Activated T-cell treated with anti-CD3 and anti-CD28 coated beads, Interleukin-2, amount 50 U/mL, for 72 hours (primary cell): ENCODE data around the gene ACADSB. TPM values are rescaled to one million over a fixed set of nuclear protein-coding genes. Genes with fewer than 3 reads are reported as not detected.

Experiments used
- ATAC-seq, 2 donors: fragments of 150-1000 bp; cut with Tn5 transposase; replicated peaks in 1 of 2; 2 replicates each; pipeline ENCODE4 v1.10.0; 2021; ENCODE audit warnings: moderate library complexity in 2 of 2, mild to moderate bottlenecking in 1 of 2
- DNase-seq, 2 donors: peaks; one replicate each; pipeline ENCODE4 v3.0.0; 2021 to 2022; ENCODE audit warnings: mixed read lengths in 1 of 2
- H3K27ac Mint-ChIP-seq: one replicate; pipeline ENCODE4 v1.8.0; 2022; ENCODE audit warnings: mild to moderate bottlenecking, moderate library complexity, mixed read lengths
- H3K27me3 Mint-ChIP-seq: one replicate; pipeline ENCODE4 v1.8.0; 2022; ENCODE audit warnings: low read depth, mixed read lengths
- H3K36me3 Mint-ChIP-seq, 2 donors: one replicate each; pipeline ENCODE4 v1.8.0; 2022; ENCODE audit warnings: mixed read lengths in 2 of 2, mild to moderate bottlenecking in 1 of 2; ENCODE audit not compliant: insufficient read depth in 2 of 2
- H3K4me1 Mint-ChIP-seq: one replicate; pipeline ENCODE4 v1.8.0; 2022; ENCODE audit warnings: low read depth, mixed read lengths
- H3K4me3 Mint-ChIP-seq, 2 donors: one replicate each; pipeline ENCODE4 v1.8.0; 2022; ENCODE audit warnings: mild to moderate bottlenecking in 2 of 2, mixed read lengths in 2 of 2, moderate library complexity in 2 of 2
- H3K9me3 Mint-ChIP-seq, 2 donors: one replicate each; pipeline ENCODE4 v1.8.0; 2022; ENCODE audit warnings: mixed read lengths in 2 of 2
- total RNA-seq, 2 donors: library from RNA; stranded (reverse); gene quantifications; one replicate each; pipeline ENCODE4 v1.2.3, GENCODE V29; 2022

ACADSB gene
- total RNA-seq, 2 donors from 2014 or later, result 24.4 to 29.8 TPM

DNA sequence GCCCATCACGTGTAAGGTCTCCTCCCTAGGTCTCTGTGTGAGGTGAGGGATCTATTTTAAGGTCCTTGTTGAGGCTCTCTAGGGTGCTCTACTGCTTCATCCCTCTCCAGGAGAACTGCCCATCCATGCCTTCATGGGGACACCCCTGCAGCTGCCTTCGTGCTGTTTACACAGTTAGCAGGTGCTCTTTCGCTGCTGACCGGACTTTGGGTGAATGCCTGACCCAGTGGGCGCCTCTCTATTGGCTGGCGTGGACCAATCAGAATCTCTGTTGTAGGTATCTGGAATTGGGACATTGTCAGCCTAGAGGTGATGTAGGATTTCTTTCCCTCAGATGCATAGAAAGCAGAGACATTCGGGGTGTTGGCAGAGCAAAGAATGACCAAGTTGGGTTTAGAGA is 88.2 kb downstream of the ACADSB start:
- H3K27ac Mint-ChIP-seq, result no peak overlapping the region
- no peaks in the 10 kb centered on the region for H3K4me1 Mint-ChIP-seq
- ATAC-seq (no peak), DNase-seq (no peak)
- no peaks in the 10 kb centered on the region for H3K36me3 Mint-ChIP-seq
- no peak overlapping the region for H3K4me3 Mint-ChIP-seq
- peaks cover 26% of the 10 kb centered on the region for H3K27me3 Mint-ChIP-seq
- H3K9me3 Mint-ChIP-seq, result no peaks in the 10 kb centered on the region

DNA sequence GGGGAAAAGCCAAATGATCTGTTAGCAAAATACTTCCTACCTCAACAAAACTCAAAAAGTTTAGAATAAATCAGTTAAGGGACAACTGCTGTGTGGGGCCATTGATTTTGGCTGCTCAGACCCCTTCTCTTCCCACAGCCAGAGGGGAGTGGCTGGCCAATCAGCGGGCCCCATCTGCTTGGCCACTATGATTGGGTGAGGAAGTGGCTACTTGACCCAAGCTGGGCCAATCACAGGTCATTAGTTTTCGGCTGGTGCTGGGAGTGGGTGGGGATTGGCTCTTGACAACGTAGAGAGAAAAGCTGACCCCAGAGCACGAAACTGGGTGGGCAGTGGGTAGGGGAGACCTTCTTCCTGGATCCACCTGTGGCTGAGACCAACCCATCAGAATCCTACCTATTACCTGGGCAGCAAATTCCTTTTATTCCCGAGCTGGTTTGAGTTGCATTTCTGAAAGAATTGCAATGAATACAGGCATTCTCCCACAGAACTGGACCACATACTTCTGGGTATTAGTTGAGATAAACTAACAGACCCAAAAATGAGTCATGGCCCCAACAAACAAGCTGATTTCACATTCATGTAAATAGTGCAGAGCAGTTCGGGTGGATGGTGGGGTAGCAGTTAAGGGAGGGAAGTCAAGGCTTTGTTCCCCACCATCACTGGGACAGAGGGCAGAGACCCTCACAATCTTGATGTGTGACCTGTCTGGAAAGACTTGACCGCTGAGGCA is 91.4 kb downstream of the ACADSB start:
- H3K27ac Mint-ChIP-seq, result no peak overlapping the region
- peaks cover 12% of the 10 kb centered on the region for H3K27me3 Mint-ChIP-seq
- H3K4me3 Mint-ChIP-seq, result no peak overlapping the region
- no peaks in the 10 kb centered on the region for H3K36me3 Mint-ChIP-seq
- H3K9me3 Mint-ChIP-seq, result no peaks in the 10 kb centered on the region
- no peak for ATAC-seq
- no peaks in the 10 kb centered on the region for H3K4me1 Mint-ChIP-seq
- DNase-seq, result no peak

DNA sequence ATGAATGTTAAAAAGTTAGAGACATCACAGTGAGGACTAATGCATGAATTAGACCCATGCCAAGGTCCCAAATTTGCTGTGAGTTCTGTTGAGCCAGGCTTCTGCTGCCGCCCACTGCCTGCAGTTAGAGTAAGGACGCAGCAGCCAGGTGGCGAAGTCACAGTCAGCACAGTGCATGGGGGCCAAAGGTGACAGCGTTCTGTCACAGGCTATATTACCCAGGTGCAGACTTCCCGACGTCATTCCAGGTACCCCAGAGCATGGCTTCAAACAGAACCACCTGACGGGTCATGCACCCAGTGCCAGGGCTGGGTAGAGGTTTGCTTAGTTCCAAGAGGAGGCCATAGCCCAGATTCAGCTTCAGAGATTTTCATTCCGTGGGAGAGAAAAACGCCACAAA is 93.1 kb downstream of the ACADSB start:
- DNase-seq (no peak), ATAC-seq (no peak)
- no peaks in the 10 kb centered on the region for H3K36me3 Mint-ChIP-seq
- H3K4me3 Mint-ChIP-seq, result no peak overlapping the region
- H3K4me1 Mint-ChIP-seq, result no peaks in the 10 kb centered on the region
- no peak overlapping the region for H3K27ac Mint-ChIP-seq
- H3K27me3 Mint-ChIP-seq, result peaks cover 23% of the 10 kb centered on the region
- H3K9me3 Mint-ChIP-seq, result no peaks in the 10 kb centered on the region

DNA sequence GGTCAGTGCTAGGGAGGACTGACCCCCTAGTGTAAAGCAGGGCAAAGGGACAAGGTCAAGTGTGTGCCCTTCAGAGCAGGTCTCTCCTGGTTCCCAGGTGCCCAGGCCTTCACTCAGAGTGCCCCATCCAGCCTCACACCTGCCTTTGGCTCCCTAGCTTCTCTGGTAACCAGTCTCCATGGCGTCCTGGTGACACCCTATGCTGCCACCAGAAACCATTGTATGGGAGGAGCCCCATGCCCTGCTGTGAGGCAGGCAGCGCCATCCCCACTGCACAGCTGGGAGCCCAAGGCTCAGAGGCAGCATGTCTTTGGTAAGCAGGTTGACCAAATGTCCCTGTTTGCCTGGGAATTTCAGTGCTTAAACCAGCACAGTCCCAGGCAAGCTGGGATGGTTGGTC is 93.9 kb downstream of the ACADSB start:
- Mint-ChIP-seq H3K27ac (no peak overlapping the region), H3K4me1 (no peaks in the 10 kb centered on the region), H3K9me3 (no peaks in the 10 kb centered on the region), H3K27me3 (peaks cover 22% of the 10 kb centered on the region), H3K36me3 (no peaks in the 10 kb centered on the region), H3K4me3 (no peak overlapping the region)
- no peak for ATAC-seq
- no peak for DNase-seq

DNA sequence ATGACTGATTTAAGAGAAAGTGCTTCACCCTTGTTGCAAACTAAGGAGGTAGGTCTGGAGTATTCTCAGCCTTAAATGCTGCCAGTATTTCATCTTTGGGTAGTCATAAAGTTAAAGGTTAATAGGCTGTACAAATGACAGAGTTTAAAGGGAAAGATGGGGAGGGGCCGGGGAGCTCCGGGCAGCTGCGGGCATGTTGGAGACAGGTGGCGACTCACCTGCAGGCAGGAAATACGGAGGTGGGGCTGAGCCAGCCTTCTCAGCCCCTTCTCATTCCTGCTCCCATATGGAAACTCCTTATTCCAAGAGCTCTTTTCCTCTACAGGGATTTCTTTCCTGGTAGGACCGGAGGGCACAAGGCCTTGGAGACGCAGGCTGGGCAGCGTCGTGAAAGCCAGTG is 95.1 kb downstream of the ACADSB start:
- DNase-seq (no peak), ATAC-seq (no peak)
- Mint-ChIP-seq H3K4me3 (no peak overlapping the region), H3K9me3 (no peaks in the 10 kb centered on the region), H3K36me3 (no peaks in the 10 kb centered on the region), H3K27me3 (peaks cover 25% of the 10 kb centered on the region), H3K27ac (no peak overlapping the region), H3K4me1 (no peaks in the 10 kb centered on the region)

Other genes with a start within 250 kb of the ACADSB start
- 1 to 10 TPM; 1.5 to 1.7 TPM for gene CUZD1, start 163.1 kb upstream of the ACADSB start, total RNA-seq
- 10 to 100 TPM; 38.1 to 42.2 TPM for gene FAM24B, start 129.4 kb upstream of the ACADSB start, total RNA-seq
- not detected for gene FAM24A, start 98.4 kb upstream of the ACADSB start, total RNA-seq
- gene C10orf88, start 54.8 kb upstream of the ACADSB start, total RNA-seq, result 10 to 100 TPM; 11.6 to 11.8 TPM
- 1 to 10 TPM; 6.5 to 7.1 TPM for gene PSTK, start 28.6 kb upstream of the ACADSB start, total RNA-seq
- 10 to 100 TPM; 13.2 to 15.2 TPM for gene IKZF5, start 211 bp upstream of the ACADSB start, total RNA-seq
- 1 to 10 TPM; 1.2 to 2.0 TPM for gene HMX3, start 127.0 kb downstream of the ACADSB start, total RNA-seq
- gene HMX2, start 139.1 kb downstream of the ACADSB start, total RNA-seq, result 1 to 10 TPM in 1 of 2 donors, under 1 TPM in 1; 0.58 to 1.1 TPM
- gene BUB3, start 145.4 kb downstream of the ACADSB start, total RNA-seq, result 100 to 1,000 TPM; 255 TPM